Thyroid gland (tissue), 4 donors: Measurements from ENCODE around the gene WDR7. TPM values are rescaled to one million over a fixed set of nuclear protein-coding genes. Genes with fewer than 3 reads are reported as not detected.

Source experiments
- DNase-seq, 2 donors: peaks; one replicate each; pipeline ENCODE4 v3.0.0-alpha.2; 2019
- H3K27ac ChIP-seq, 3 donors: fragments of 200-600 bp; sonication (generic); 1 replicate in 2 of 3; 2 replicates in 1 of 3; pipeline ENCODE4 v1.5.1; 2016 to 2019; ENCODE audit warnings: mild to moderate bottlenecking in 1 of 3, moderate library complexity in 1 of 3
- H3K27me3 ChIP-seq: fragments of 200-600 bp; sonication (generic); one replicate; pipeline ENCODE4 v1.5.1; 2019
- H3K36me3 ChIP-seq, 2 donors: fragments of 200-600 bp; sonication (generic); one replicate each; pipeline ENCODE4 v1.5.1; 2016 to 2019
- H3K4me1 ChIP-seq, 2 donors: fragments of 200-600 bp; sonication (generic); one replicate each; pipeline ENCODE4 v1.5.1; 2017 to 2019
- H3K4me3 ChIP-seq, 3 donors: fragments of 200-600 bp; sonication (generic); replicated peaks in 1 of 3; 1 replicate in 2 of 3; 2 replicates in 1 of 3; pipeline ENCODE4 v1.5.1; 2016; ENCODE audit warnings: mild to moderate bottlenecking in 1 of 3
- H3K9me3 ChIP-seq: fragments of 200-600 bp; sonication (generic); one replicate; pipeline ENCODE4 v1.5.1; 2017
- CTCF ChIP-seq, 6 experiments: fragments of 200-600 bp in 3 of 6; fragments of 450-650 bp in 3 of 6; sonication (generic) in 3 of 6; IDR thresholded peaks; one replicate each; pipeline ENCODE4 v1.5.1; 2016 to 2019; ENCODE audit warnings: antibody characterized with exemption in 6 of 6, mild to moderate bottlenecking in 2 of 6, inconsistent platforms in 1 of 6, moderate library complexity in 1 of 6
- POLR2A ChIP-seq, 2 donors: fragments of 450-650 bp; IDR thresholded peaks; one replicate each; pipeline ENCODE4 v1.6.1; 2017; ENCODE audit warnings: antibody characterized with exemption in 2 of 2, mild to moderate bottlenecking in 2 of 2, moderate library complexity in 1 of 2
- WGBS, 2 donors: methylation state at CpG; one replicate each; pipeline ENCODE4 v1.1.5; 2017; 5-methylcytosine and 5-hydroxymethylcytosine counted together
- intact Hi-C: fragments of 100-400 bp; cut with DNase I; formaldehyde crosslinking; loops from one replicate; pipeline ENCODE4 v1.15.1; 2023
- total RNA-seq, 4 donors: library from RNA; depleted of rRNA; stranded (reverse); fragments of >200 nt; gene quantifications; one replicate each; pipeline ENCODE4 v1.2.3, GENCODE V29; 2016

Gene WDR7
- total RNA-seq, 4 donors from 2014 or later, result 42.0 to 88.8 (median 49.6) TPM

GRCh38 chr18:56632070-56633022 is 18.8 kb upstream of the WDR7 start:
- no peak for DNase-seq
- TF ChIP-seq CTCF (IDR thresholded peaks at IDR 0.05) (no peak), POLR2A (IDR thresholded peaks at IDR 0.05) (no peak)
- Histone ChIP-seq H3K36me3 (no peaks in the 10 kb centered on the region), H3K9me3 (no peaks in the 10 kb centered on the region), H3K4me3 (no peak overlapping the region), H3K27me3 (no peaks in the 10 kb centered on the region), H3K27ac (peak overlapping the region in 2 of 3 donors; percentile 7 to 52), H3K4me1 (peaks cover 37 to 55% of the 10 kb centered on the region in 2 donors)
- intact Hi-C loops, result no loop called here
- 88 to 89% methylated on average over 7 of the region's 7 CpGs for WGBS, 2 donors

GRCh38 chr18:56635007-56635406 is 16.2 kb upstream of the WDR7 start:
- H3K4me1 ChIP-seq, result peaks cover 37 to 38% of the 10 kb centered on the region in 2 donors
- no peak for TF ChIP-seq POLR2A (IDR thresholded peaks at IDR 0.05)
- no peak for TF ChIP-seq CTCF (IDR thresholded peaks at IDR 0.05)
- 85 to 86% methylated on average over 5 of the region's 5 CpGs for WGBS, 2 donors

GRCh38 chr18:56637176-56637575 is 14.0 kb upstream of the WDR7 start:
- peaks cover 19 to 28% of the 10 kb centered on the region in 2 donors for H3K4me1 ChIP-seq
- intact Hi-C loops, result no loop called here
- H3K4me3 ChIP-seq, result peak overlapping the region; percentile 84 to 92 (median 89)
- 2 to 8% methylated on average over 8 of the region's 8 CpGs for WGBS, 2 donors
- no peaks in the 10 kb centered on the region for H3K36me3 ChIP-seq
- DNase-seq, result no peak
- peak overlapping the region; percentile 94 to 99 (median 98) for H3K27ac ChIP-seq
- TF ChIP-seq CTCF (IDR thresholded peaks at IDR 0.05) (no peak), POLR2A (IDR thresholded peaks at IDR 0.05) (peak in 1 of 2 donors; percentile 40)
- no peaks in the 10 kb centered on the region for H3K27me3 ChIP-seq
- H3K9me3 ChIP-seq, result no peaks in the 10 kb centered on the region

More at GRCh38 chr18:56635007-56635406, 16.2 kb upstream of the WDR7 start:
- H3K27me3 ChIP-seq, result no peaks in the 10 kb centered on the region
- intact Hi-C loops, result no loop called here
- no peaks in the 10 kb centered on the region for H3K36me3 ChIP-seq
- DNase-seq, result no peak
- peak overlapping the region in 1 of 3 donors; percentile 98 for H3K27ac ChIP-seq
- no peaks in the 10 kb centered on the region for H3K9me3 ChIP-seq
- peak overlapping the region in 1 of 3 donors; percentile 8 for H3K4me3 ChIP-seq

- Histone ChIP-seq H3K4me3 (peak overlapping the region; percentile 84 to 92 (median 89)), H3K36me3 (no peaks in the 10 kb centered on the region), H3K9me3 (no peaks in the 10 kb centered on the region), H3K27me3 (no peaks in the 10 kb centered on the region), H3K27ac (peak overlapping the region; percentile 94 to 99 (median 98)), H3K4me1 (peaks cover 17 to 24% of the 10 kb centered on the region in 2 donors)
- DNase-seq, result peak; percentile 41 to 52
- no peak for TF ChIP-seq CTCF (IDR thresholded peaks at IDR 0.05)
- TF ChIP-seq POLR2A (IDR thresholded peaks at IDR 0.05), result no peak
- intact Hi-C loops, result no loop called here
- WGBS, 2 donors, result 0 to 1% methylated on average over 18 of the region's 18 CpGs
Measured at GRCh38 chr18:56637711-56638231, 13.4 kb upstream of the WDR7 start.
